Hematopoietic multipotent progenitor cell treated with erythropoietin and hydrocortisone succinate and interleukin-3 and kit ligand, for 4 days (in vitro differentiated cells): ENCODE measurements around the gene ICAM5.

Experiments
- DNase-seq: peaks from one replicate; pipeline ENCODE4 v3.0.0-alpha.2; 2015

ICAM5 gene

DNA sequence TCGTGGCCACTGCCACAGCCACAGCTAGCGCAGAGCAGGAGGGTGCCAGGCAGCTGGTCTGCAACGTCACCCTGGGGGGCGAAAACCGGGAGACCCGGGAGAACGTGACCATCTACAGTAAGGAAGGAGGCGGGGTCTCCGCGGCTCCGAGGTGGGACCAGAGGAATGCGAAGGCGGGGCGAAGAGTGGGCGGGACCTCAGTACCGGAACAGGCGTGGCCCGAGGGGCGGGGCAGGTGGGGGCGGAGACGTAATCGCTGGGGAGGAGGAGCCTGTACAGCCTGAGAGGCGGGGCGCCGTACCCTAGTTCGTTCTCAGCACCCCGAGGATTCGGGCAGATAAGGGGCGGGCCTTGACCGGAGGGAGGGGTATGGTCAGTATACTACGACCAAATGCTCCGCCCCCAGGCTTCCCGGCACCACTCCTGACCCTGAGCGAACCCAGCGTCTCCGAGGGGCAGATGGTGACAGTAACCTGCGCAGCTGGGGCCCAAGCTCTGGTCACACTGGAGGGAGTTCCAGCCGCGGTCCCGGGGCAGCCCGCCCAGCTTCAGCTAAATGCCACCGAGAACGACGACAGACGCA is 2.5 kb downstream of the ICAM5 start:
- DNase-seq, result peak; percentile 93

DNA sequence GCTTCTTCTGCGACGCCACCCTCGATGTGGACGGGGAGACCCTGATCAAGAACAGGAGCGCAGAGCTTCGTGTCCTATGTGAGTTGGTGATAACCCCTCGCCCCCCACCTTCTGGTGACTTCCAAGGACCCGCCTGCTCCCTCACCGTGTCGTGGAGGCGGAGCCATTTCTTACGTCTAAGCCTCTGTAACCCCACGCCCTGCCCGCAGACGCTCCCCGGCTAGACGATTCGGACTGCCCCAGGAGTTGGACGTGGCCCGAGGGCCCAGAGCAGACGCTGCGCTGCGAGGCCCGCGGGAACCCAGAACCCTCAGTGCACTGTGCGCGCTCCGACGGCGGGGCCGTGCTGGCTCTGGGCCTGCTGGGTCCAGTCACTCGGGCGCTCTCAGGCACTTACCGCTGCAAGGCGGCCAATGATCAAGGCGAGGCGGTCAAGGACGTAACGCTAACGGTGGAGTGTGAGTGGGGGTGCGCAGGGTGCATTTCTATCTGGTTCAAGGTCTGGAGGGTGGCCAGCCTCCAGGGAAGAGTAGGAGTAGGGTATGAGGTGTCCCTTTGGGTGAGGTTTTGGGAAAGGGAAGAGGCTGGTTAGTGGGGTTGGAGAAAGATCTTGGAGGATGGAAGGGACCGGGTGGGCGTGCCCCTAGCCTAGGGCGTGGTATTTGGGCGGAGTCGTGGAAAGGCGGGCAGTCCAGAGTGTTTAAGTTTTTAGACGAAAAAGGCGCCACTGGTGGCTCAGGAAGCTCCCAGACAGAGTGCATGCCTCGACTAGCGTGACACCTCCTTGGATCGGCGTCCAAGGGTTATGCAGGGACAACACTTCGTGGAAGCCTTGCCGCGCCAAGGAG is 3.3 kb downstream of the ICAM5 start:
- peak; percentile 49 for DNase-seq

DNA sequence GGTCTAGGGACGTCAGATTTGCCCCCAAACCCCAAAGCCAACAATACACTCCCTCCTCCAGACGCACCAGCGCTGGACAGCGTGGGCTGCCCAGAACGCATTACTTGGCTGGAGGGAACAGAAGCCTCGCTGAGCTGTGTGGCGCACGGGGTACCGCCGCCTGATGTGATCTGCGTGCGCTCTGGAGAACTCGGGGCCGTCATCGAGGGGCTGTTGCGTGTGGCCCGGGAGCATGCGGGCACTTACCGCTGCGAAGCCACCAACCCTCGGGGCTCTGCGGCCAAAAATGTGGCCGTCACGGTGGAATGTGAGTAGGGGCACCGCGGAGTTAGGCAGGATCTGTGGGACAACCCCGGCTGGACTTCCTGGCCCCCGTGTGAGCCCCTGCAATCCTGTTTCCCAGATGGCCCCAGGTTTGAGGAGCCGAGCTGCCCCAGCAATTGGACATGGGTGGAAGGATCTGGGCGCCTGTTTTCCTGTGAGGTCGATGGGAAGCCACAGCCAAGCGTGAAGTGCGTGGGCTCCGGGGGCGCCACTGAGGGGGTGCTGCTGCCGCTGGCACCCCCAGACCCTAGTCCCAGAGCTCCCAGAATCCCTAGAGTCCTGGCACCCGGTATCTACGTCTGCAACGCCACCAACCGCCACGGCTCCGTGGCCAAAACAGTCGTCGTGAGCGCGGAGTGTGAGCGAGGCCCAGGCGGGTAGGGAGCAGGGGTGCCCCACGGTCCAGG is 4.0 kb downstream of the ICAM5 start:
- DNase-seq, result no peak

DNA sequence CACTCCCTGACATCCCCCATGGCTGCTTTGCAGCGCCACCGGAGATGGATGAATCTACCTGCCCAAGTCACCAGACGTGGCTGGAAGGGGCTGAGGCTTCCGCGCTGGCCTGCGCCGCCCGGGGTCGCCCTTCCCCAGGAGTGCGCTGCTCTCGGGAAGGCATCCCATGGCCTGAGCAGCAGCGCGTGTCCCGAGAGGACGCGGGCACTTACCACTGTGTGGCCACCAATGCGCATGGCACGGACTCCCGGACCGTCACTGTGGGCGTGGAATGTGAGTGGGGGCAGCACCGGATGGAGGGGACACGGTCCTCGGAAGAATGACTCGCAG is 4.6 kb downstream of the ICAM5 start:
- no peak for DNase-seq

DNA sequence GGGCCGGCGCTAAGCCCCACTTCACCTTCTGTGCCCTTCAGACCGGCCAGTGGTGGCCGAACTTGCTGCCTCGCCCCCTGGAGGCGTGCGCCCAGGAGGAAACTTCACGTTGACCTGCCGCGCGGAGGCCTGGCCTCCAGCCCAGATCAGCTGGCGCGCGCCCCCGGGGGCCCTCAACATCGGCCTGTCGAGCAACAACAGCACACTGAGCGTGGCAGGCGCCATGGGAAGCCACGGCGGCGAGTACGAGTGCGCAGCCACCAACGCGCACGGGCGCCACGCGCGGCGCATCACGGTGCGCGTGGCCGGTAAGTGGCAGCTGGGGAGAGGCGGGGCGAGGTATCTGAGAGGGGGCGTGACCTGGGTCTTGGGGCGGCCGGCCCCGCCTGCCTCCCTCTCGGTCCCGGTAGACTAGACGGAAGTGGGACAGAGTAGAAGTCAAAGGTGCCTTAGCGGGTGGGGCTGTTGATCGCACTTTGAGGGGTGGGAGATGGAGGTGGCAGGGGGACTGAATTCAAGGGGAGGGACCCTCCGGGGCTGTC is 5.6 kb downstream of the ICAM5 start:
- peak; percentile 78 for DNase-seq

DNA sequence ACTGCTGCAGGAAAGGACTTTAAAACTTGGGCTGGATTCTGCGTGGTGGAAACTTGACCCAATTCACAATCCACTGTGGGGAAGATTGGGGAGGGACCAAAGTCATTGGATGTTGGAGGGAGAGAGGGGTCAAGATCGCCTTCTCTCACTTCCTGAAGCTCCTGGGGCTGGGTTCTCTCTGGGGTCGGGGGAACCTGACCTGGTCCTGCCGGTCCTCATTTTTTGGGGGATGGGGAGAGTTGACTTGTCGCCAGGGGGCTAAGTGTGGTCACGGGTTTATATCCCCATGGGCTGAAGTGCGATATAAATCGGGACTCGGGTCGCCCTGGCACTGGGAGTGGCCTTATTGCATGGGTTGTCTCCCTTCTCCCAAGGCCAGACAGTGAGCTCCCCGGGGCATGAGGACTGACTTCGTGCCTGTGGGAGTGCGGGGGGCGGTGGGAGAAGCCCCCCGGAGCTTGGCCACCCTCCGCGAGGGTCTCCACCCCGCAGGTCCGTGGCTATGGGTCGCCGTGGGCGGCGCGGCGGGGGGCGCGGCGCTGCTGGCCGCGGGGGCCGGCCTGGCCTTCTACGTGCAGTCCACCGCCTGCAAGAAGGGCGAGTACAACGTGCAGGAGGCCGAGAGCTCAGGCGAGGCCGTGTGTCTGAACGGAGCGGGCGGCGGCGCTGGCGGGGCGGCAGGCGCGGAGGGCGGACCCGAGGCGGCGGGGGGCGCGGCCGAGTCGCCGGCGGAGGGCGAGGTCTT is 6.3 kb downstream of the ICAM5 start:
- DNase-seq, result peak; percentile 48

DNA sequence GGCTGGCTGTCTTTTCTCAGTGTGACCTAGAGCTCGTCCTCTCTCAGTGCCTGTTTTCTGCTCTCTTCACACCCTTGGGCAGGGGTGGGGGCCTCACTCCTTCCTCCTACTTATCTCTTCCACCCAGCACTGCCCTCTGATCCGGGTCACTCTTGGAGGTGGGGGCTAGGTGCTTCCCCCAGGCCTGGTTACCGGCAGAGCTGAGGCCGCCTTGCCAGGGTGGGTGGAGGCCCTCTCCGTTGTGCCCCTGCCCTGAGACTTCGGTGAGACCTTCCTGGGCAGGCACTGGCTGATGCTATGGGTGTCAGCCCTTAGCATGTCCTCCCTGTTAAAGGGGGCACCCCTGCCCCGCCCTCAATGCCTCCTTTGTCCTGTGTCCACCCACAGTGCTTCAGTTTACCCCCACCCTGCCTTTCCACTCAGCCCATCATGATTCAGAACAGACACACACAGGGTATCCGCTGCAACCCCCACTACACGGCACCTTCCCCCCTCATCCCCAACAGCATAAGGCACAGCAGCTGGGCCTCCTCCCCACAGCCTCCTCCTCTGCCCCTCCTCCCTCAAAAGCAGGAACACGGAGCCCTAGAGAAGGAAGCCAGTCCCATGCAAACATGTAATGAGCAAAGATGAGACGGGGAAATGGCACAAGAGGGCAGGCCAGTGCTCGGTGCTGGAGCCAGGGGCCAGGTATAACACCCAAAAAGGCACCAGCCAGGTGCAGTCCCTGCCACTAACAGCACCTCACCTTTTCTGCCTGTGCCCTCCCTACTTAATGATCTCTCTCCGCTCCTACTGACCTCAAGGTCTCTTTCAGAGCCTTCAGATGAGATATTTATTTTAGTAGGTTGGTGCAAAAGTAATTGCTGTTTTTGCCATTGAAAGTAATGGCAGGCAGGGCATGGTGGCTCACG is 10.1 kb downstream of the ICAM5 start:
- DNase-seq, result peak; percentile 96

DNA sequence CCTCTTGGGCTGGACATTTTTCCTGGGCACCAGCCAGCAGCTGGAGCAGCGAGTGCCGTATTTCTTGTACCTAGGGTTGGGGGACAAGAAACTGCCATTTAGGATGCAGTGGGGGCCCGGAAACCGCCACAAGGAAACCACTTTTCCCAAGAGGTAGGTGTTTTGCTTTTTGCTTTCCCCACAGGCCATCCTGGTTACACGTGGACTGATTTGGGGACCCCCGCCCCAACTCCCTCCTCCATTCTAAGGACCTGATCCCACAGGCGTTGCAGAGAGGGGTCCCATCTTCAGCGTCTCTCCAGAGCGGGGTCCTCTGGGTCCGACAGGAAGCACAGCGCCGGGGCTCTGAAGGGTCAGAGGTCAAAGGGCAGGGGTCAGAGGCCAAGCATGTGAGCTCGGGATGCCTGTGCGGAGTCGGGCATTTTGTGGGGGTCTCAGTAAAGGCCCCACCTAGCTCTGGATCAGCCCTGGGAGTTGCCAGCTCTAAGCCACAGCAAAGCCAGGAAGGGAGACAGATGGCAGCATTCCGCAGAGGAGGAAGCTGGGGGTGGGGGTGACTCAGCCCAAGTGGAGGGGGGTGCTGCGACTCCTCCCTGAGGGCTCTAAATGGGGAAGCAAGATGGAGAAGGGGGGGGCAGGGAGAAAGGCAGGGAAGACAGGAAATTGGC is 15.5 kb downstream of the ICAM5 start:
- DNase-seq, result peak; percentile 70

DNA sequence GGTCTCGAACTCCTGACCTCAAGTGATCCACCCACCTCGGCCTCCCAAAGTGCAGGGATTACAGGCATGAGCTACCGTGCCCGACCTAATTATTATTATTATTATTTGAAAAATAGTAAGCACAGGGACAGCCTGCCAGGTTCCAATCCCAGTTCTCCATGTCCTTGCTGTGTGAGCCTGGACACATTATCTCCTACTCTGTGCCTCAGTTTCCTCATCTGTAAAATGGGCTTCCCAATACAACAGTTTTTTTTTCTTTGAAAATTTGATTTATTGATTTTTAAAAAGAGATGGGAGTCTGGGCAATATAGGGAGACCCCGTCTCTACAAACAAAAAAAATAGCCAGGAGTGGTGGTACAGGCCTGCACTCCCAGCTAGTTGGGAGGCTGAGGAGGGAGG is 16.6 kb downstream of the ICAM5 start:
- no peak for DNase-seq

DNA sequence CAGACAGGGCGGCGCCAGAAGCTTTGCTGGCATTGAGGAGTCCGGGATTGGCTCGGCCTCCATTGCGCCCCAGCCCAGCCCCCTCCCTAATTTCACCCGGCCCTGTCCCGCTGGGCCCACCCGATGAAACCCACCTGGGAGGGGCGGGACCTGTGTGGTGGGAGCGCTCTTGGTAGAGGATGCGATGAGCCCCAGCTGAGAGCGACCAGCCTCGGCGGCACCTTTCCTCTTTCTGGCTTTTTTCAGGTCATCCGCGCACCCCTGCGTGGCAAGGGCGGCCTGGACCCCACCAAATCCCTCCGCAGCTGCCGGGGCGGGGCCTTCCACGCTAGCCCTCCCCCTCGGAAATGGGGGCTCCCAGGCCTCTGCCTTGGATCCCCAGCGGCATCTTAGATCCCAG is 19.7 kb downstream of the ICAM5 start, which contains the start of gene ZGLP1:
ZGLP1 (minus strand) TSS at position 393 of the 400 bp plus-strand sequence.
- no peak for DNase-seq

DNA sequence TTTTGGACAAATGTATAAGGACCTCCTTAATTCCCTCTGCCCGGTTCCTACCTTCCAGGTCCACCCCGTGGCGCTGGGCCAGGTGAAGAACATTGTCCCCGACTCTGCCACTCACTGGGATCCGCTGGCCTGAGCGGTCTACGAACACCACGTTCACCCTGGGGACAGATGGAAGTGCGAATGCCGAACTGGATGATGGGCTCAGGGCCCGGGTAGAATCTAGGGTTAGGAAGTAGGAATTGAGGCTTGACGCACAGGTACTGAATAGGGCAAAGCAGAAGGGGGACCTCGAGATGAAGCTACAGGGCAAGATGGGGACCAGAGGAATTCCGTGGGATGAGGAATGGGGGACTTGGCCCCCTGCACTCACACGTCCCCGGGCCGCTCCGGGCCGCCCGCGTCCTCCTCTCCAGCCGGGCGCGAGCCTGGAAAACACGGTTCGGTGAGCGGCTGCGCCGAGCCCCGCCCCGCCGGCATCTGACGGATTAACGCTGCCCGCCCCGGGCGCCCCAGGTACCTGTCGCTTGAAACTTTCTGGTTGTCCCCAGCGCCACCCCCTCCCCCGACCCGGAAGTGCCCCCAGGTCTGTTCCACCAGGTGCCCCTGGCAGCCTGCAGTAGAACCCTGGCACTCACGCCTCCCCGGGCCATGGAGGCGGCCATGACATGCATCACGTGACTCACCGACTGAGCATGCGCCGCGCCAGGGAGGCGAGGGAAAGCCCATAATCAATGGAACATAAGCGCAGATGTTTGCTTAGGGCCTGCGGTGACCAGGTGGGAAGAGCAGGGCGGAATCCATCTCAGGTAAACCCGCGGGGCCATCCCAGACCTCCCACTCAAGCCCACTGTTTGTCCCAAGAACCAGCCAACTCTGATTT is 25.8 kb downstream of the ICAM5 start, which contains the start of gene FDX2:
FDX2 (minus strand) TSS at position 681 of the 880 bp plus-strand sequence; CDS start at position 662, 19 bp downstream.
- DNase-seq, result peak; percentile 91

DNA sequence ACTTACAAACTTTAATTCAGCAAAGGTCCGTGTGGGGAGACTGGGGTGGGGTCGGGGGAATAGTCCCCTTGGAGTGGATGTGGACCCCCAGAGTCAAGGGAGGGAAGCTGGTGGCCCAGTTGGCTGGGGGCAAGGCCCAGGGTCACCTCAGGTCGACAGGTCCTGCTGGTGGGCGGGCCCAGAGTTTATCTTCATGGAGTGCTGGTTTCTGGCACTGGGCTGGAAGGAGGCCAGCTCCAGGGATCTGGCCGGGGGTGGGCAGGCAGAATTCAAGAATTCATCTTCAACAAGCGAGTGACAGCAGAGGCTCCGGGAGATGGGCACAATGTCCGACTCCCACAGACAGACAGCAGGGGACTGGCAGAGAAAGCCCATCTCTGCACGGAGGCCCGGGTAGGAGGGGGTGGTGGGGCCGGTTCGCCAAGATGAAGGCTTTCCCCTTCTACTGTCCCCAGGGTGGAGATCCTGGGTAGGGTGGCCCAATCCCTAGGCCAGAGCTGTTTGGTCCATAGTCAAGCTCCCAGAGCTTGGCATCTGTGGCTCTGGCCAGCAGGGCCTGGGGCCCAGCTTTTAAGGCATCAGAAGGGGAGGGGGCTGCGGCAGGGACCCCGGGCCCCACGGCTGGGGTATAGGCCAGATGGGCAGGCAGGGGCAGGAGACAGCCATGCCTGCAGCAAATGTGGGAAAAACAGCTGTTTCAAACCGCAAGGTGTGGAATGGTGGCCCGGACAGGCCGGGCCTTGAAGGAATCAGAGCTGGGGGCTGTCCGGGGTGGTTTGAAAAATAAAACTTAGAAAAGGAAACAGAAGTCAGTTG is 26.7 kb downstream of the ICAM5 start:
- DNase-seq, result peak; percentile 64

DNA sequence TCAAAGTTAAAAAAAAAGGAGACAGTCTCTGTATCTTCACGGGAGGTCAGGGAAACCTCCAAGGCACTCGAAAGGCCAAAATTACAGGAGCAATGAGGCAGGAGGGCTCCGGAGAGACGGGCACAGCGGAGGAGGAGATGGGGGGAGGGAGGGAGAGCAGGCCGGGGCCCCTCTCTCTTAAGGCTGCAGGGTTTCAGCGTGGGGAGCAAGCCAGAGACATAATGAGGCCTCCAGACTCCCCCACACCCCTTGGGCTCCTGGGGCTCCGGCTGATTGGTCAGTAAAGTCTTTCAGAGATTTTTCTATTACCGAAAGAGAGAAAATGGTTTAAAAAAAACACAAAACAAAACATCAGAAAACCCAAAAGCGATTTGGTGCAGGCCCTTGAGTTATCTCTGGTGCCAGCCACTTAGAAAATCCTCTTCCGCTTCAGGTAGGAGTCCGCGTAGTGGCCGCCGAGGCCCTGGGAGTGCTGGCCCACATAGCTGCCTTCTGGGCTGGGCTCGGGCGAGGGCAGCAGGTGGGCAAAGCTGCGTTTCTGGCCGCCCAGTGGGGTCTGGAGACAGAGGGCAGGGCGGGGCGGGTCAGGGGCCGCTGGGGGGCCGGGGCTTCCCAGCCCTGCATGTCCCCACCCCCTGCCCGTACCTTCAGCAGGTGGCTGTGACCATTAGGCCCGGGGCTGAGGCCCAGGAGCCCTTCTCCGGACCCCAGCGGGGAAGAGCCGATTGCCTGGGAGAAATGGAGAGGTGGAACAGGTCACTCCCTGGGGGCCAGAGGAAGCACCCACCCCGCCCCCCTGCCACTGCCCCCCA is 27.5 kb downstream of the ICAM5 start:
- no peak for DNase-seq

DNA sequence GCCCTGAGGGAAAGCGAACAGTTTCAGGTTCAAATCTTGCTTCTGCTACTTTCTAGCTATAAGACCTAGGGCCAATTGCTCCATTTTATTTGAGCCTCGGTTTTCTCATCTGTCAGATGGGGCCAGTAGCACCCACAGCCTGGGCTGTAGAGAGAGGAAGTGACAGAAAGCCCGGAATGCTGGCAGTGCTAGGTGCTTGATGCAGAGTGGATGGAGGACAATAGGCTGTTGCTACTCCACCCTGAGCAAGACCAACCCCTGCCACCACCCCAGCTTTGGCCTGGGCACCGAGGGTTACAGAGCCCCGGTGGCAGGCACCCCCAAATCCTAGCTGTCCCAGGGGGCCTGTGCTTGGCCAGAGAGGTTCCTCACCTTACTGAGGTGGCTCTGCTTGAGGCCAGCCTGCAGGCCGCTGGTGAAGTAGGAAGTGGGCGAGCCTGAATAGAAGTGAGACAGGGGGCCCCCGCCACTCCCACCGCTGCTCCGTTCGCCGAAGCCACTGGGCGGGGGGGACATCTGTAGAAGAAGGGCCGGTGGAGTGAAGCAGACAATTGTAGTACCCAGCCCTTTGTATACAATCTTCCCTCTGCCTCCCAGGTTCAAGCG is 28.2 kb downstream of the ICAM5 start:
- DNase-seq, result no peak

DNA sequence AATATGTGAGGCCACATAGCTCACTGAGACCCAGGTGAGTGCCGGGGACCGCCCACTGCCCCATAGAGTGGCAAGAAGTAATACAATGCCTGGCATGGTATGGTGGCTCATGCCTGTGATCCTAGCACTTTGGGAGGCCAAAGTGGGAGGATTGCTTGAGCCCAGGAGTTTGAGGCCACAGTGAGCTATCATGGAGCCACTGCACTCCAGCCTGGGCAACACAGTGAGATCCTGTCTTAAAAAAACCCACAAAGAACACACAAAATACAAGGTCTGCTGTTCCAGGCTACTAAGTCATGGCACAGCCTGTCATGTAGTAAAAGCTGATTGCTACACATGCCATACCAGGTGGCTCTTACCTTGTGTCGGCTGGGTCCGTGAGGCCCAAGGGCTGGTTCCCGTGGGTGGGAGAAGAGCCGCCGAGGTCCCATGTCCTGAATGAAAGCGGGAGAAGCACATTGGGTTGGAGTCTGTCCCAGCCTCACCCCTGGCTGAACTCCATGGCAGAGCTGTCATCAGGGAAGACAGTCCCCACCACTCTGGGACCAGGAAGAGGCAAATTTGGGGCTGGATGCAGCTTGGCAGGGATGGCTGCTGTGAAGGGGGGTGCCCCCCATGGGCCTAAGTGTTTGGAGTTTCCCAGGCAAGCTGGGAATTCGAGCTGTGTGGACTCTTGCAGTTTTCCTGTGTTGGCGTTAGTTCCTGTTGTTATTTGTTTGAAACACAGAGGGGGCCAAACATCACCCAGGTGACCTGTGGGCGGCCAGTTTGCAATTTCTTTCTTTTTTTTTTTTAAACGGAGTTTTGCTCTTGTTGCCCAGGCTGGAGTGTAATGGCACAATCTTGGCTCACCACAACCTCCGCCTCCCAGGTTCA is 29.3 kb downstream of the ICAM5 start:
- DNase-seq, result no peak

DNA sequence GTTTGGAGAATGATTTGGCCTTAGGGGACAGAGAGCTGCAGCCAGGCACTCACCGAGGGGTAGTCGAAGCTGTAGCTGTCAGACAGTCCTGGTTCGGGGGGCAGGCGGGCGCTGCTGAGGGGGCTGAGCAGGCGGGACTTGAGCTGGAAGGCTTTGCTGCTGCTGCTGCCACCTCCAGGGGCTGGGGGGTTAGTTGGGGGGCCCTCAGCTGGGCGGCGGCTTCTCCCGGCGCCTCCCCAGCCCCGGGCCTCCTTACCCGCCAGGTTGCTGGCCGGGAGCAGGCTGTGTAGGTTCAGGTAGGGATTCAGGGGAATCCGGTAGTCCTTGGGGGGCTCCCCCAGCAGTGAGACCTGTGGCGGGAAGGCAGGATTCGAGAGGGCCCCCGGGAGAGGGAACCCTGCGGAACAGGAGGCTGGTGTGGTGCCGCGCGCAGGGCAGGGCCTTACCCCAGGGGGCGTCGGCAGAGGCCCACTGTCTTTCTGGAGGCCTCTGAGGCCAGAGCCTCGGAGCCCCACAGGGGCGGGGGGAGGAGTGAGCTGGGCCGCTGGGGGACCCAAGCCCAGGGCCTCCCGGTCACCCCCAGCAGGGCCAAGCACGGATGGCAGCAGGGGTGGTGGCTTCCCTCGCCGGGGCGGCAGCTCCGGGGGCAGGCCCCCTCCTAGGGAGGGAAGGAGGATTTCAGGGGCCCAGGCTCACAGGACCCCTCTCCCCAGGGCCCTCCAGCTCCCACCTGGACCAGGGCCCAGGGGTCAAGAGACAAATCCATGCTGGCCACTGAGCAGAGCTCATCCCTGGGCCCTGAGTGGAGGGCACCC is 31.1 kb downstream of the ICAM5 start:
- DNase-seq, result no peak
